Raji (cell line): ENCODE measurements around the gene CXCL16.

Experiments used
- POLR2A ChIP-seq: IDR thresholded peaks from 2 replicates; pipeline ENCODE4 v1.6.1; 2011; ENCODE audit warnings: low read depth, low read length, control low read depth; ENCODE audit not compliant: insufficient read depth

The CXCL16 gene

DNA sequence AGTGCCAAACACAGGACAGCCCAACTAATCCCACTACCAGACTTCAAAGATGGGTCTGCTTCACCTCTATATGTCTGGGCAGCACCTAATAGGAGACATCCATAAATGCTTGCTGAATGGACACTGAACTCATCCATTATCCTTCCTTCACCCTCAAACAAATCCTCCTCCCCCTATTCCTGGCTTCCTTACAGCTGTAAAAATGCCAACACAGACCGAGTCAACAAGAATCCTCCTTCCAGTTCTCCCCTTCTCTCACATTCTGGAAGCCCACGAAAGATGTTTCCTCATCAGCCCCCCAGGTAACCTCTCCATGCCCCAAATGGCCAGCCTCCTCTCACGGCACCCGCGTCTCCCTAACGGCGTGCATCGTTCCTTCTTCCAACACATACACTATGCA lies 48.0 kb downstream of the CXCL16 start:
- TF ChIP-seq POLR2A: no peak

DNA sequence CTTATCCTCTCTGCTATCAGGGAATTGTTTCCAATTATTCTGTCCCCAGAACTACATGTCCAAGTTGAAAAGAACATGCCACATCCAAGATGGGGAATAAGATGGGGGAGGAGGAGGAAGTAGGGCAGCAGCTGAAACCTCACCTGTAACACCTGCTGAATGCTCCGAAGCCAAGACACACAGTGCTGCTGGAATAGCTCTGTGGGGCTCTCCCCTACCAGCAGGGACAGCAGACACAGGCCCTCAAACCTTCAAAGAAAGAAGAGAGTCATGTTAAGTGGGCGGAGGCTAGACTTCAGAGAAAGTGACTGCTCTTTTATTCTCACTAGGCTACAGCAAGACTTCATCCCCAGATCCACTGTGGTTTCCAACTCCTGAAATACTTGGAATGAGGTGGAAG lies 49.0 kb downstream of the CXCL16 start:
- no peak for TF ChIP-seq POLR2A
